ENCODE measurements around the gene SMOC1.

- TF ChIP-seq, protein P1, sequence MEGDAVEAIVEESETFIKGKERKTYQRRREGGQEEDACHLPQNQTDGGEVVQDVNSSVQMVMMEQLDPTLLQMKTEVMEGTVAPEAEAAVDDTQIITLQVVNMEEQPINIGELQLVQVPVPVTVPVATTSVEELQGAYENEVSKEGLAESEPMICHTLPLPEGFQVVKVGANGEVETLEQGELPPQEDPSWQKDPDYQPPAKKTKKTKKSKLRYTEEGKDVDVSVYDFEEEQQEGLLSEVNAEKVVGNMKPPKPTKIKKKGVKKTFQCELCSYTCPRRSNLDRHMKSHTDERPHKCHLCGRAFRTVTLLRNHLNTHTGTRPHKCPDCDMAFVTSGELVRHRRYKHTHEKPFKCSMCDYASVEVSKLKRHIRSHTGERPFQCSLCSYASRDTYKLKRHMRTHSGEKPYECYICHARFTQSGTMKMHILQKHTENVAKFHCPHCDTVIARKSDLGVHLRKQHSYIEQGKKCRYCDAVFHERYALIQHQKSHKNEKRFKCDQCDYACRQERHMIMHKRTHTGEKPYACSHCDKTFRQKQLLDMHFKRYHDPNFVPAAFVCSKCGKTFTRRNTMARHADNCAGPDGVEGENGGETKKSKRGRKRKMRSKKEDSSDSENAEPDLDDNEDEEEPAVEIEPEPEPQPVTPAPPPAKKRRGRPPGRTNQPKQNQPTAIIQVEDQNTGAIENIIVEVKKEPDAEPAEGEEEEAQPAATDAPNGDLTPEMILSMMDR (IDR thresholded peaks at IDR 0.05): no peak
- no peak for TF ChIP-seq POLR2A (IDR thresholded peaks at IDR 0.05)
These were observed 20.4 kb upstream of the SMOC1 start for GRCh38 chr14:69858801-69859200.
